Fibroblast of skin of left quadriceps (primary cell): ENCODE results near the gene NUAK2.
A peak's percentile ranks its signal among the peaks of the same experiment; 100 is the strongest.

Experiments used
- DNase-seq, 2 experiments: peaks; one replicate each; pipeline ENCODE4 v3.0.0-alpha.2; 2013; ENCODE audit warnings: low read depth in 2 of 2

NUAK2 gene

DNA sequence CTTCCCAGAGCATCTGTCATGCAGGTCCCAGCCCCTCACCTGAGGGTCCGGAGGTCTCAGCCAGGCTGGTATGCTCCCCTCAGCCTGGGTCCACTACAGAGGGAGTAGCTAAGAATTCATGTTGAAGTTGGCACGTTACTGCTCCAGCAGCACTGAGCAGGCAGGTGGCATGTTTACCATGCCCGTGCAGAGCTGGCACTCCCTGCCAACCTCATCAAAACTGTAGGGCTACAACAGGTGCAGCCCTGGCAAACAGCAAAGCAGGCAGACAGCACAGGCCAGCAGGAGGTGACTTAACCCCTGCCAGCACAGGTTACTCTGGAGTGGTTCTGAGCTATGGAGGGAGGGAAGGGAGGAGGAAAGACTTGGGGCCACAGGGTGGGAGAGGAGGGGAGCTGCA, 46.4 kb downstream of the NUAK2 start:
- no peak for DNase-seq

DNA sequence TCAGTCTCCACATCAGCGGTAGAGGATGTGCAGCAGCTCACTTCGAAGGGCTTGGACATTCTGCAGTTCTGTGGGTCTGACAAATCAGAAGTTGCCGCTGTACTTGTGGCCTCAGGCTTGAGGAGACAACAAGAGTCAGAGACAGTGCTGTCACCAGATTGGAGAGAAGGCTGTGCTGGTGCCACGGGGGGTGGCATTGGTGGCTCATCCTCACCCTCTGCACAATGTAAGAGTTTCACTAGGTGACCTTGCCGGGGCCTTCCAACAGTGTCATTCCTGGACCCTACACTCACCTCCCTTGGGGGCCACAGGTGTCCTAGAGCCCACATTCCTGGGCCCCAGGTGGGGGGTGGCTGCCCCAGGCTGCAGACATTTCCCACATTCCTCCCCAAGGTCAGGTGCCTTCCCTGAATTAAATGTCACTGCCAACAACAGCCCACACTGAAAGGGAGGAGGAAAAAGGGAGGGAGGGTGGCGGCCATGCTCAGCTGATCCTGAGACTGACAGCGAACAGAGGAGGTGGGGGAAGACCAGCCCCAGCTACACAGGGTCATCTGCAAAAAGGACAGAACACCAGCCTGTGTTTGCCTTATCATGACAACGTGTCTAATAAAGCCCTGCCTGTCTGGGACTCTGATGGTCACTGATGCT, 47.4 kb downstream of the NUAK2 start:
- no peak for DNase-seq

DNA sequence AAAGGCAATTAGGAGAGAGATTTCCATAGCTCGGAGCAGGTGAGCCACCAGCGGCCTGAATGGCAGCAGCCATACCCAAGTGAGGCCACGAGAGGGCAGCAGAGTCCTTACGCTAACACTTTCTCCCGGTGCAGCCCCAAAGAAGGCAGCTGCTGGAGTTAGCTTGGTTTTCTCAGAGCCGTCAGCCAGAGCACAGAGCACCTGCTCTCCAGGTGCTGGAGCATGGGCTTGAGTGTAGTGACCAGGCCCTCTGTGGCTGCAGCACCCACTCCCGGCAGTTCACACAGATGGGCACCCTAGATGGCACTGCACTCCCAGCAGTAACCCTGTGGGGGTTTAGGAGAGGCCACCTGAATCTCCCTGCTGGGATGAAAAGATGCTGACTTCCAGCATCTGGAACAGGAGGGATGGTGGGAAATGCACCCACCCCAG, 48.0 kb downstream of the NUAK2 start:
- DNase-seq: no peak

DNA sequence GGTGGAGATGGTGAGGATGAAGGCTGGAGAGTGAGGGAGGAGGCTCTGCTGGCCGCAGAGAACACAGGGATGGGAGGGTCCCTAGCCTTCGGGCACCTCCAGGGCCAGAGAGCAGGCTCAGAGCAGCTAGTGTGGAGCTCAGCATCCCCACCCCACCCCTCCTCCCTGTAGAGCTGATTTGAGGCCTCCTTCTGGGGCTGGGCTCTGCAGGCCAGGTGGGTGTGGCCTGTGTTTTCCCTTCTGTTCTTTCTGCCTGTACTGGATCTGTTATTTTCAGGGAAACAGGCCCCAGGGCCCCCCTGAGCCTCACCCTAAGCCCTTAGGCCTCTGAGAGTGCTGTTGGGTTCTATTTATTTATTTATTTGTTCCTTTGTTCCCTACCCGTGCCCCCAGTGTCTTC, 49.0 kb downstream of the NUAK2 start:
- DNase-seq: no peak

DNA sequence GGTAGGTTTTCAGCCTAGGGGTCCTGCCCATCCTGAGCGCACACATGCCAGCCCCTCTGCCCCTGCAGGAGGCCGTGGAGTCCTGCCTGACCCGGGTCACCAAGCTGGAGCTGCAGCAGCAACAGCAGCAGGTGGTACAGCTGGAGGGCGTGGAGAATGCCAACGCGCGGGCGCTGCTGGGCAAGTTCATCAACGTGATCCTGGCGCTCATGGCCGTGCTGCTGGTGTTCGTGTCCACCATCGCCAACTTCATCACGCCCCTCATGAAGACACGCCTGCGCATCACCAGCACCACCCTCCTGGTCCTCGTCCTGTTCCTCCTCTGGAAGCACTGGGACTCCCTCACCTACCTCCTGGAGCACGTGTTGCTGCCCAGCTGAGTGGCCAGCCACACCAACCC, 49.8 kb downstream of the NUAK2 start:
- DNase-seq: no peak

DNA sequence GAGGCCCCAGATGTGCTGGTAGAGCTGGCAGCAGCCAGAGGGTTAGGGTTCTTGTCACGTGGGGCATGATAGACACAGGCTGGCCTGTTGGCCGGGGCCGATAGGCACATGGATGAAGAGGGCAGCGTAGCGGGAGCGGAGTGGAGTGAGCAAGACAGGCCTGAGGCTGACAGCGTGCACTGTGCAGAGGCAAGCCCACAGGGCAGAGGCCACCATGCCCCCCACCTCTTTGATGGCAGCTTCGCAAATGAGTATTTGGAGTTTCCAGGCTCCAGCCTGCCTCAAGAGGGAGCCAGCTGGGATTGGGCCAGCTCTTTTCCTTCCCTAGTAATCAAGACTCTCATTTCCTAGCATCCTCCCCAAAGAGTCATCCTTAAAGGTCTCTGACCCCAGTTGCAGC, 50.3 kb downstream of the NUAK2 start:
- DNase-seq: no peak

DNA sequence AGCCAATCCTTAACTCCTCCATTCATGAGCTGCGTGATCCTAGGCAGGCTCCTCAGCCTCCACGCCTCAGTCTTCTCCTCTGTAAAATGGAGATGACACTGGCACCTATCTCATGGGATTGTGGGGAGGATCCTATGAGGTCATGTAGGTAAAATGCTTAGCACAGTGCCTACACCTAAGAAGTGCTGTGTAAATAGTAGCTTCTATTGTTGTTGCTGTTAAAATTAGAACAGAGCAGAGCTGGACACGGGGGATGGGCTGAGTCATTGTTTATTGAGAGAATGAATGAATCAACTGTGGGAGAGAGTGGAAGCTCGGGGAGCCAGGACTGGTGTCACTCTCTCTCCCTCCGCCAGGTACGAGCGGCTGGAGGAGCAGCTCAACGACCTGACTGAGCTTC, 50.8 kb downstream of the NUAK2 start:
- DNase-seq: no peak

DNA sequence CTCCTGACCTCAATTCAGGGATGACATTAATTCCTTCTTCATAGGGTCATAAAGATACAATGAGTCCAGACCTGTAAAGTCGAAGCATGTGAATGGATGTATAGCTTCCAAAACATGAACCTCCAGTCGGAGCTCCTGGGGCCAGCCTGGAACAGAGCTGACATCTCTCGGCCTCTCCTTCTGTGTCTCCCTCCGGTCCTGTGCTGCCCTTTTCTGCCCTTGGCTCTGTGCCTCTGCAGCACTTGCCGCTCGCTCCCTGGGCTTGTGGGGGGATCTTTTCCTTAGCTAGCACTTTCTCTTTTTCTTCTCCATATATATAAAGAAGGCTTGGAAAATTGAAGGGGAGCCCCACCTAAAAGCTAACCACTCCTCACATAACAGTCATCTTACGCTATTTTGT, 51.3 kb downstream of the NUAK2 start:
- no peak for DNase-seq

DNA sequence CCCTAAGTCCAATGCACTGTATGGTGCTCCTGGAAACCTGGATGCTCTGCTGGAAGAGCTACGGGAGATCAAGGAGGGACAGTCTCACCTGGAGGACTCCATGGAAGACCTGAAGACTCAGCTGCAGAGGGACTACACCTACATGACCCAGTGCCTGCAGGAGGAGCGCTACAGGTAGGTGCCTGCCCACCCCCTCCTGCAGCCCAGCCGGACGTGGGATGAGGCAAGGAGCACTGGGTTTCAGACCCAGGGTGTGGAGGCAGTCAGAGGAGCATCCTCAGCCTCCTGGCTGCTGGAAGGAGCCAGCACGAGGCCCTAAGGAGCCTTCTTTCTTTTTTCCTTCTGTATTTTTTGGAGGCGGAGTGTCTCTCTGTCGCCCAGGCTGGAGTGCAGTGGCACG, 51.8 kb downstream of the NUAK2 start:
- DNase-seq: no peak

DNA sequence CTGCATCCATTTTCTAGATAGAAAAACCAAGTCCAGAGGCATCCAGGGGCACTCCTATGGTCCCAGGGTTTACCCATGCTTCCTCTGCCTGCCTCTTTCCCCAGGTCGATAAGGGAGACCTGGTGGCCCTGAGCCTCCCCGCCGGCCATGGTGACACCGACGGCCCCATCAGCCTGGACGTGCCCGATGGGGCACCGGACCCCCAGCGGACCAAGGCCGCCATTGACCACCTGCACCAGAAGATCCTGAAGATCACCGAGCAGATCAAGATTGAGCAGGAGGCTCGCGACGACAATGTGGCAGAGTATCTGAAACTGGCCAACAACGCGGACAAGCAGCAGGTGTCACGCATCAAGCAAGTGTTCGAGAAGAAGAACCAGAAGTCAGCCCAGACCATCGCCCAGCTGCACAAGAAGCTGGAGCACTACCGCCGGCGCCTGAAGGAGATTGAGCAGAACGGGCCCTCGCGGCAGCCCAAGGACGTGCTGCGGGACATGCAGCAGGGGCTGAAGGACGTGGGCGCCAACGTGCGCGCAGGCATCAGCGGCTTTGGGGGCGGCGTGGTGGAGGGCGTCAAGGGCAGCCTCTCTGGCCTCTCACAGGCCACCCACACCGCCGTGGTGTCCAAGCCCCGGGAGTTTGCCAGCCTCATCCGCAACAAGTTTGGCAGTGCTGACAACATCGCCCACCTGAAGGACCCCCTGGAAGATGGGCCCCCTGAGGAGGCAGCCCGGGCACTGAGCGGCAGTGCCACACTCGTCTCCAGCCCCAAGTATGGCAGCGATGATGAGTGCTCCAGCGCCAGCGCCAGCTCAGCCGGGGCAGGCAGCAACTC, 52.5 kb downstream of the NUAK2 start:
- DNase-seq: no peak

DNA sequence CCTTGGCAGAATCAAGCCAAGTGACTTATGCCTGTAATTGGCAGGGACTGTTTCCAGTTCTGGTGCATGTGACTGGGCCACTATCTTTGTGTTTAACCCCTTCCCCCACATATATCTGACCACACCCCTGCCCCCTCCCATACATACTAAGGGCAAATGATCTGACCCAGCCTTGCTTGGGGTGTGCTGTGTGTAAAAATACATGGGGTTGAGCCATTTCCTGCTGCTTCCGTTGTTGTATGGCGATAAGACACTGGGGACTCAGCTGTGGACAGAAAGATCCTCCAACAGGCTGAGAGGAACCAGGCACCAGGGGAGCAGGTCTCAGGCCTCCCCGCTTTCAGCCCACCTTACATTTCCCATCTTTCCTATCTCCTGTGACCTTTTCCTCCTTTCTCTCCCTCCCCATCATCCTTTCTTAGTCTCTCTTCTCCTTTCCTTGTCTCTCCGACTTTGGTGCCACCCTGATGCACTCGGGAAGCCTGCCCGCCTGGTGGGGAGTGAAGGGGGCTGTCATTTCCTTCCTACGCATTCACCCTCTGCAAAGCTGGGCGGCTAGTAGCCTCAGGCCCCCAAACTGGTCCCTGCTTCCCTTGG, 54.1 kb downstream of the NUAK2 start:
- no peak for DNase-seq

DNA sequence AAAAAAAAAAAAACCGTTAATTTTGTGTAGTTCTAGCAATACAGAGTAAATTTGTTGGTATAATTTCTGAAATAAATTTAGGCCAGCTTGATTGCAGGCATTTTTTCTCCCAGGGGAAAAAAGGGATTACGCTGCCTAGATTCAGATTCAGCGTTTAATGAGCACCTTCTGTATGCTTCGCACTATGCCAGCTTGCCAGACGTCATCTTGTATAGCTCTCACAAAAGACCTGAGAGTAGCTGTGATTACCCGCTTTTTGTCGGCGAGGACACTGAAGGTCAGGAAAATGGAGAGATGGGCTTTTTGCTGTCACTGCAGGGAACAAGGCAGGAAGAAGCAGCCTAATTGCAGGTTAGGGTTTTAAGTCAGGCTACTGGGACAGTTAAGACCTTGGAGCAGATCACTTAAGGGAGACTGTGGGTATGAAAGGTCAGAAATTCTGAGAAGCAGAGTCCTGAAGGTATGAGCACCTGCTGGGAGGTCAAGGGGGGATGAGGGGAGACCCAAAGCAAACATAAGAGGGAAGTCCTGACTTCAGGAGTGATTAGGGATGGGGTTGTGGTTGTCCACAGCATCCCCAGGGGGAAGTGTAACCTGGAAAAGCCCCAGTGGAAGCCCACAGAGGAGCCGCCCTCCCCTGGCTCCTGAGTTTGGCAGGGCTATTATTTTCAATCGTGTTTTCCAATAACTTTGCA, 54.8 kb downstream of the NUAK2 start:
- DNase-seq: no peak

DNA sequence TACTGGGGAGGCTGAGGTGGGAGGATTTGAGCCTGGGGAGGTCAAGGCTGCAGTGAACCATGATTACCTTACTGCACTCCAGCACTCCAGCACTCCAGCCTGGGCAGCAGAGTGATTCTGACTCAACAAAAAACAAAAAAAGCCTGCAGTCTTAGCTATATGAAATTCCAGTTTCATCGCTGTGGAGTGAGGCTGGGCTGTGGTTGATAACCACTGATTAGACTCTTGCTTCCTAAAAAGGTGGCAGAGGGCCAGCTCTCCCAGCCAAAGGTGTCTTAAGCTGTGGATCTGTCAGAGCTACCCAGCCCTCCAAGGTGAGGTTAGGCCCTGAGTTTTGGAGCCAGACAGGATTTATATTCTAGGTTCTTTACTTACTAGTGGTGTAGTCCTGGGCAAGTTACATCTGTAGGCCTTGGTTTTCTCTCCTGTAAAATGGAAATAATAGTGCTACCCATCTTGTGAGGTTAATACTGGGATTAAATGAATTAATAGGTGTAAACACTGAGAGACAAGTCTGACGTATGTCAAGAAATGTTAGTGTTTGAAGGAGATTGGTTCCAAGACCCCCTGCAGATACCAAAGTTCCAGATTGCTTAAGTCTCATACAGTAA, 57.9 kb downstream of the NUAK2 start:
- no peak for DNase-seq

DNA sequence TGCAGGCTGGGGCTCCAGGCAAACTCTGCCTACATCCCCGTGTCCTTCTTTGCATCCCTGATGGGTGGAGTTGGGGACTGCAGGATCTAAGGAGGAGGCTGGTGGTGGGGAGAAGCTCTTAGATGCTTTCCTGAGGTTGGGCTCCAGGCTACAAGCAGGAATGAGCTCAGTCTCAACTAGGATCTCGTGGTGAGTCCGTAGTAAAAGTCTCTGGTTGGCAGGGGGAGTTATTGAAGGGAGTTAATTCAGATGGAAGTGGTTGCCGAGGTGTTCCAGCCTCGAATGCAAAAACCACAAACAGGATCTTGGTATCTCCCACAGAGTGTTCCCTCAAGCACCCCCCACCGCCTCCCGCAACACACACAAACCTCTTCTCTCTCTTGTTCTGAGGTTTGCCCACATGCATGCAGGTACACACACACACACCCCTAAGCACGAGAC, 58.8 kb downstream of the NUAK2 start:
- DNase-seq: peak in 1 of 2 experiments; percentile 21

DNA sequence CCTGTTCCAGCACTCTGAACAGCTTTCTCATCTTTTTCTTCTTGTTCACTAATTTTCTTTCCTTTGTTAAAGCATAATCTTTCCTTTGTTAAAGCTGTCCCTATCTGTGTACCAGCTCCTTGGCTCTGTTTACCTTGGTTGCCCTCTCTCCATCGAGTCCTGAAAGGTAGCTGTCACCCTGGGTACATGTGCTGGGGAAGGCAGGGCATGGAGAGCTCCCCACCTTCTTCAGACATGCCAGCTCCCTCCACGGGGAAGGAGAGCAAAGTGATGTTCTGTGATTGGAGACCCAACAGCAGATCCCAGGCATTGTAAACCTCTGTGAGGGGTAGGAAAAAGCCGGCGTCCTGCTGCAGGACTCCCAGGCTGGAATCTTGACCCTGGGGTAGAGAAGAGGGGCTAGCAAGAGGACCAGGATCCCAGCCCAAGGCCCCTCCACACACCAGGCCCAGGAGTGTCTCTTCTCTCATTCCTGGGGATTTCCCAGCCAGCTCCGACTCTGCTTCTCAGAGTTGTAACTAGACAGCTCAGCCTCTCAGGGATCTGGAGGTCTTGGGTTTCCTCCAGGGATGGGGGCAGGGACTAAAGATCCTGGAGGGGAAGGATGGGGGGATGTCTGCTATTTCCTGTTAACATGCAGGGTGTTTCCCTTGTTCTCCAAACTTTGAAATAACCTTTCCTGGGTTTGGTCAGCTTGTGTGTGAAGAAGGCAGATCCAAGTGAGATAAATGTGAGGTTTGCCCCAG, 59.4 kb downstream of the NUAK2 start:
- DNase-seq: peak; percentile 54 to 67

DNA sequence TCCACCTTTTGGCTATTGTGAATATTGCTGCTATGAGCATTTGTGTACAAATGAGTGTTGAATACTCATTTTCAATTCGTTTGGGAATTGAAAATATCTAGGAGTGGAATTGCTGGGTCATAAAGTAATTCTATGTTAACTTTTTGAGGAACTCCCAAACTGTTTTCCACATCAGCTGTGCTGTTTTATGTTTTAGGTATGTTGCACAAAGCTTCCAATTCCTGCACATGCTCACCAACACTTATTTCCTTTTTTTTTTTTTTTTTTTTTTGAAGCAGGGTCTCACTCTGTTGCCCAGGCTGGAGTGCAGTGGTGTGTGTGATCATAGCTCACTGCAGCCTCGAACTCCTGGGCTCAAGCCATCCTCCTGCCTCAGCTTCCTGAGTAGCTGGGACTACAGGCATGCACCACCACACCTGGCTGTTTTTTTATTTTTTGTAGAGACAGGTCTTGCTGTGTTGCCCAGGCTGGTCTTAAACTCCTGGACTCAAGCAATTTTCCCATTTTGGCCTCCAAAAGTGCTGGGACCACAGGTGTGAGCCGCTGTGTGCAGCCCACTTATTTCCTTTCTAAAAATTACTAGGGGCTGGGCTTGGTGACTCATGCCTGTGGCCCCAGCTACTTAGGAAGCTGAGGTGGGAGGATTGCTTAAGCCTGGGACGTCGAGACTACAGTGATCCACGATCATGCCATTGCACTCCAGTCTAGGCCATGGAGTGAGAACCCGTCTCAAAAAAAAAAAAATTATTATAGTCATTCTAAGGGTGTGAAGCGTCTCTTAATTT, 60.4 kb downstream of the NUAK2 start:
- peak in 1 of 2 experiments; percentile 16 for DNase-seq

DNA sequence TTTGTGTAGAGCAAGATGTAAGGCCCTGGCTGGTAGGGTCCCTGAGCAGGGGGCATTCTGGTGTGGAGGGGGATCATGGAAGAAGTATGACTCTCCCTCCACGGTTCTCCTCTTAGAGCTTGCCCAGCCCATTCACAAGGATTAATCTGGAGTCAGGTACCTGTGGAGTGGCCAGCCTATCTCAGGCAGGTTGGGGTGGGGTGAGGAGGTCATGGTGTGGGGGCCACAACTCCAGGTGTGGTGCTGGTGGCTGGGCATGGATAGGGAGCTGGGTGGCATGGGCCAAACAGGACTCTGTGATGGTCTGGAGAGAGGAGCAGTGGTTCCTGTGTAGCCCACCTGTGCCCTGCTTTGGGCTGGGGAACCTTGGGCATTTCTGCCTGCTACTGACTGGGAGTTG, 61.5 kb downstream of the NUAK2 start:
- DNase-seq: no peak

DNA sequence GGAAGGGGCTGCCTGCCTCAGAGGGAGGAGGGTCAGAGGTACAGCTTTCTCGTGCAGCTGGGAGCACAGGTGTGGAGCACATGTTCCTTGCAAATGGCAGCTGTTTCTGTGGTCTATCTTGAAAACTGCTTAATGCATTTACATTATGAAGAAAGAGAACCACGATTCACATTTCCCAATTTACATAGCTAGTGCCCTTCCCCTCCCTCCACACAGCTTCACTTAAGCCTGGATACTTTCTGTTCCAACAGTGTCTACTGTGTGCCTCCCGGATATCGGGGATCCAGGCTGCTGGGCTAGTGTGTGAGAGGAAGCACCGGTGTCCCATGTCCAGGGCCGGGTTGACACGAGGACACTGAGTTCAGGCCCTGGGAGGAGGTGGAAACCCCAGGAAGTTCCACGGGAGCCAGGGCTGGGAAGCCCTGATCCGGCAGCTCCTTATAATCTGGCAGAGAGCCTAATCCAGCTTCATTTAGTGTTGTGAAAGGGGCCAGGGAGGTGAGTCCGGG, 62.2 kb downstream of the NUAK2 start:
- no peak for DNase-seq

DNA sequence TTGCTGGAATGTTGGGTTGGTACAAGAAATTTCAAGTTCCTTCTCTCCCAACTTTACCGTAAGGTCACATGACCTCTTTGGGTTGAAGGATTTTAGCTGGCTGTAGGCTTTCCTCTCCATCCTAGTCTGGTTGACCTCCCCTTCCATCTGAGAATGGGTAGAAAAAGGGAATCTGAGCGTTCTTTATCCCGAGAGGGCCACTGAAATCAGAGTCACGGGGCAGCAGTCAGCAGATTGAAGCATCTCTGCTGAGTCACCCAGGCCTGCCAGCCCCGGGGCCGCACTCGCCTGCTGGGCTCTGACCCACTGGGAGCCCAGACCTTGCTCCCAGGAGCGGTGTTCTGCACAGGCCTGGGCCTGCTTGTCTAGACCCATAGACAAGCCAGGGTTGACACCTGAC, 62.8 kb downstream of the NUAK2 start:
- DNase-seq: no peak

DNA sequence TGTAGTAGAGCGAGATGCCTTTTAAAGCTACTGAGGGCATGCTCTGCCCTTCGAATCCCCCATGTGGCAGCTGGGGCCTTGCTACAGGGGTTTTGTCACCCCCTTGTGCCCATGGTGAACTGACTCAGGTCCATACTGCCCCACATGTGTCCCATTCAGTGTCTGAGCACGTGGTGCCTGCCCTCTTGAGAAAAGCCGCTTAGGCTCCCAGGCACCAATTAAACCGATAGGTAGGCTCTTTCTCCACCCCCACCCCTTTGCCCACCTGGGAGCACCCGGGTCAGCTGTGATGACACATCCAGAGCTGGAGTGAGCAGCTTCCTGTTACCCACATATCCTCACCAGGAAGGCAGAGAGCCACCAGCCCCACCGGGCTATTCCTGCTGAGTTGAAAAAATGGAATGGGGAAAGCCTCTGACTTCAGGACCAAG, 63.3 kb downstream of the NUAK2 start:
- DNase-seq: no peak
